ENCODE data around the gene PRICKLE3. TPM values are rescaled to one million over a fixed set of nuclear protein-coding genes. Genes with fewer than 3 reads are reported as not detected.

PRICKLE3 gene
- total RNA-seq, 5 donors from 2014 or later (not counting 1 experiment from before 2014, with no cell fraction given), result 5.5 to 15.4 (median 12.6) TPM

GRCh38 chrX:49179358-49179757, 6.8 kb downstream of the PRICKLE3 start:
- peaks cover 5 to 15% of the 10 kb centered on the region in 2 donors for H3K36me3 ChIP-seq (ENCODE audit: control insufficient read depth in 2 of 2, extremely low read depth in 1 of 2, insufficient read depth in 1 of 2, low read length in 1 of 2)
- no peak overlapping the region for H3K27ac ChIP-seq (ENCODE audit: low read length)
- DNase-seq (no peak), ATAC-seq (replicated peaks in 1 of 4) (no peak)
- Mint-ChIP-seq H3K27ac (no peak overlapping the region), H3K27me3 (no peaks in the 10 kb centered on the region), H3K9me3 (no peaks in the 10 kb centered on the region), H3K4me3 (no peak overlapping the region), H3K36me3 (peaks cover 29% of the 10 kb centered on the region), H3K4me1 (peaks cover 0 to 18% (median 11%) of the 10 kb centered on the region in 3 donors)
- no CpG with 5 or more reads among the region's 2 CpGs for WGBS (ENCODE audit: insufficient coverage)
- H3K9me3 ChIP-seq, result no peaks in the 10 kb centered on the region
- no peaks in the 10 kb centered on the region for H3K27me3 ChIP-seq (replicated peaks in 1 of 2; ENCODE audit: control insufficient read depth in 2 of 2, extremely low read depth in 1 of 2, insufficient read depth in 2 of 2, low read length in 1 of 2)
- POLR2A ChIA-PET, result interaction anchor here in 1 of 2 donors (0.7 kb wide), 1 partner anchor 438 kb away, joined by 17 read pairs; no protein-coding TSS in a partner anchor
- CTCF ChIA-PET, result interaction anchor here in 1 of 2 donors (0.8 kb wide), 1 partner anchor 11 kb away, joined by 5 read pairs; no protein-coding TSS in a partner anchor
- no peak overlapping the region for H3K4me3 ChIP-seq (ENCODE audit: control insufficient read depth in 1 of 2, extremely low read depth in 1 of 2, low read length in 1 of 2)
- H3K4me1 ChIP-seq (ENCODE audit: control insufficient read depth in 1 of 2, extremely low read depth in 1 of 2, insufficient read depth in 2 of 2, low read length in 2 of 2), result peaks cover 0 to 5% of the 10 kb centered on the region in 2 experiments

- no peak overlapping the region for H3K27ac ChIP-seq (ENCODE audit: low read length)
- H3K4me1 ChIP-seq (ENCODE audit: control insufficient read depth in 1 of 2, extremely low read depth in 1 of 2, insufficient read depth in 2 of 2, low read length in 2 of 2), result peaks cover 0 to 5% of the 10 kb centered on the region in 2 experiments
- H3K27me3 Mint-ChIP-seq, result no peaks in the 10 kb centered on the region
- H3K4me3 Mint-ChIP-seq, result no peak overlapping the region
- peaks cover 32% of the 10 kb centered on the region for H3K36me3 Mint-ChIP-seq
- H3K4me1 Mint-ChIP-seq, result peaks cover 0 to 20% (median 11%) of the 10 kb centered on the region in 3 donors
- H3K27me3 ChIP-seq (replicated peaks in 1 of 2; ENCODE audit: control insufficient read depth in 2 of 2, extremely low read depth in 1 of 2, insufficient read depth in 2 of 2, low read length in 1 of 2), result no peaks in the 10 kb centered on the region
- H3K9me3 ChIP-seq, result no peaks in the 10 kb centered on the region
- H3K36me3 ChIP-seq (ENCODE audit: control insufficient read depth in 2 of 2, extremely low read depth in 1 of 2, insufficient read depth in 1 of 2, low read length in 1 of 2), result peaks cover 5 to 21% of the 10 kb centered on the region in 2 donors
- no peak overlapping the region for H3K27ac Mint-ChIP-seq
- ATAC-seq (replicated peaks in 1 of 4) (no peak), DNase-seq (no peak)
- no peak overlapping the region for H3K4me3 ChIP-seq (ENCODE audit: control insufficient read depth in 1 of 2, extremely low read depth in 1 of 2, low read length in 1 of 2)
- ChIA-PET POLR2A (interaction anchor here in 1 of 2 donors (0.5 kb wide), 1 partner anchor 186 kb away, joined by 3 read pairs; no protein-coding TSS in a partner anchor), CTCF (interaction anchor here in 1 of 2 donors (0.8 kb wide), 1 partner anchor 10 kb away, joined by 5 read pairs; no protein-coding TSS in a partner anchor)
- no peaks in the 10 kb centered on the region for H3K9me3 Mint-ChIP-seq
- WGBS (ENCODE audit: insufficient coverage), result no CpG with 5 or more reads among the region's 3 CpGs
Measured at GRCh38 chrX:49178537-49178936, 7.6 kb downstream of the PRICKLE3 start.

- Mint-ChIP-seq H3K27ac (peak overlapping the region; percentile 36 to 69), H3K36me3 (peaks cover 32% of the 10 kb centered on the region), H3K9me3 (no peaks in the 10 kb centered on the region), H3K27me3 (no peaks in the 10 kb centered on the region), H3K4me3 (no peak overlapping the region), H3K4me1 (peaks cover 5 to 24% (median 15%) of the 10 kb centered on the region in 3 donors)
- CTCF ChIA-PET, result no interaction called here
- ATAC-seq (replicated peaks in 1 of 4) (no peak), DNase-seq (no peak)
- H3K36me3 ChIP-seq (ENCODE audit: control insufficient read depth in 2 of 2, extremely low read depth in 1 of 2, insufficient read depth in 1 of 2, low read length in 1 of 2), result peaks cover 5 to 24% of the 10 kb centered on the region in 2 donors
- no peak overlapping the region for H3K4me3 ChIP-seq (ENCODE audit: control insufficient read depth in 1 of 2, extremely low read depth in 1 of 2, low read length in 1 of 2)
- H3K4me1 ChIP-seq (ENCODE audit: control insufficient read depth in 1 of 2, extremely low read depth in 1 of 2, insufficient read depth in 2 of 2, low read length in 2 of 2), result peaks cover 0 to 11% of the 10 kb centered on the region in 2 experiments
- POLR2A ChIA-PET, result interaction anchor here in 1 of 2 donors (0.5 to 0.6 kb wide), 2 partner anchors 57 to 186 kb away, joined by 3 read pairs; no protein-coding TSS in a partner anchor
- no peak overlapping the region for H3K27ac ChIP-seq (ENCODE audit: low read length)
- H3K27me3 ChIP-seq (replicated peaks in 1 of 2; ENCODE audit: control insufficient read depth in 2 of 2, extremely low read depth in 1 of 2, insufficient read depth in 2 of 2, low read length in 1 of 2), result no peaks in the 10 kb centered on the region
- H3K9me3 ChIP-seq, result no peaks in the 10 kb centered on the region
- whole genome bisulfite sequencing (ENCODE audit: insufficient coverage), result 98% methylated on average over 11 of the region's 23 CpGs
Measured at GRCh38 chrX:49177873-49178480, 8.2 kb downstream of the PRICKLE3 start.

GRCh38 chrX:49177338-49177833, 8.8 kb downstream of the PRICKLE3 start:
- Histone ChIP-seq H3K36me3 (ENCODE audit: control insufficient read depth in 2 of 2, extremely low read depth in 1 of 2, insufficient read depth in 1 of 2, low read length in 1 of 2) (peaks cover 5 to 24% of the 10 kb centered on the region in 2 donors), H3K27ac (ENCODE audit: low read length) (no peak overlapping the region), H3K4me1 (ENCODE audit: control insufficient read depth in 1 of 2, extremely low read depth in 1 of 2, insufficient read depth in 2 of 2, low read length in 2 of 2) (peaks cover 0 to 17% of the 10 kb centered on the region in 2 experiments), H3K9me3 (no peaks in the 10 kb centered on the region), H3K27me3 (replicated peaks in 1 of 2; ENCODE audit: control insufficient read depth in 2 of 2, extremely low read depth in 1 of 2, insufficient read depth in 2 of 2, low read length in 1 of 2) (no peaks in the 10 kb centered on the region), H3K4me3 (ENCODE audit: control insufficient read depth in 1 of 2, extremely low read depth in 1 of 2, low read length in 1 of 2) (no peak overlapping the region)
- Mint-ChIP-seq H3K27ac (peak overlapping the region; percentile 36 to 69), H3K36me3 (peaks cover 31% of the 10 kb centered on the region), H3K4me3 (no peak overlapping the region), H3K9me3 (no peaks in the 10 kb centered on the region), H3K27me3 (no peaks in the 10 kb centered on the region), H3K4me1 (peaks cover 10 to 29% (median 20%) of the 10 kb centered on the region in 3 donors)
- WGBS (ENCODE audit: insufficient coverage), result no CpG with 5 or more reads among the region's 4 CpGs
- peak; percentile 62 to 77 (median 72) for ATAC-seq (replicated peaks in 1 of 4)
- DNase-seq, result peak in 1 of 35 experiments; percentile 42
- POLR2A ChIA-PET, result interaction anchor here in 1 of 2 donors (0.6 kb wide), 1 partner anchor 57 kb away, joined by 3 read pairs; no protein-coding TSS in a partner anchor
- CTCF ChIA-PET, result no interaction called here

- DNase-seq (no peak), ATAC-seq (replicated peaks in 1 of 4) (no peak)
- no peaks in the 10 kb centered on the region for H3K9me3 Mint-ChIP-seq
- H3K4me3 Mint-ChIP-seq, result no peak overlapping the region
- peaks cover 28% of the 10 kb centered on the region for H3K36me3 Mint-ChIP-seq
- H3K36me3 ChIP-seq (ENCODE audit: control insufficient read depth in 2 of 2, extremely low read depth in 1 of 2, insufficient read depth in 1 of 2, low read length in 1 of 2), result peaks cover 5 to 24% of the 10 kb centered on the region in 2 donors
- 83% methylated on average over 15 of the region's 27 CpGs for WGBS (ENCODE audit: insufficient coverage)
- H3K4me1 ChIP-seq (ENCODE audit: control insufficient read depth in 1 of 2, extremely low read depth in 1 of 2, insufficient read depth in 2 of 2, low read length in 2 of 2), result peaks cover 0 to 17% of the 10 kb centered on the region in 2 experiments
- no peak overlapping the region for H3K27ac ChIP-seq (ENCODE audit: low read length)
- H3K4me3 ChIP-seq (ENCODE audit: control insufficient read depth in 1 of 2, extremely low read depth in 1 of 2, low read length in 1 of 2), result no peak overlapping the region
- no peaks in the 10 kb centered on the region for H3K9me3 ChIP-seq
- peaks cover 10 to 31% (median 20%) of the 10 kb centered on the region in 3 donors for H3K4me1 Mint-ChIP-seq
- peak overlapping the region in 1 of 2 donors; percentile 67 for H3K27ac Mint-ChIP-seq
- CTCF ChIA-PET, result no interaction called here
- no peaks in the 10 kb centered on the region for H3K27me3 ChIP-seq (replicated peaks in 1 of 2; ENCODE audit: control insufficient read depth in 2 of 2, extremely low read depth in 1 of 2, insufficient read depth in 2 of 2, low read length in 1 of 2)
- no peaks in the 10 kb centered on the region for H3K27me3 Mint-ChIP-seq
- POLR2A ChIA-PET, result no interaction called here
Measured at GRCh38 chrX:49176421-49177326, 9.5 kb downstream of the PRICKLE3 start.

Measured in T-cell (primary cell).